Measurements from ENCODE around the gene EPC1.

EPC1 gene

DNA sequence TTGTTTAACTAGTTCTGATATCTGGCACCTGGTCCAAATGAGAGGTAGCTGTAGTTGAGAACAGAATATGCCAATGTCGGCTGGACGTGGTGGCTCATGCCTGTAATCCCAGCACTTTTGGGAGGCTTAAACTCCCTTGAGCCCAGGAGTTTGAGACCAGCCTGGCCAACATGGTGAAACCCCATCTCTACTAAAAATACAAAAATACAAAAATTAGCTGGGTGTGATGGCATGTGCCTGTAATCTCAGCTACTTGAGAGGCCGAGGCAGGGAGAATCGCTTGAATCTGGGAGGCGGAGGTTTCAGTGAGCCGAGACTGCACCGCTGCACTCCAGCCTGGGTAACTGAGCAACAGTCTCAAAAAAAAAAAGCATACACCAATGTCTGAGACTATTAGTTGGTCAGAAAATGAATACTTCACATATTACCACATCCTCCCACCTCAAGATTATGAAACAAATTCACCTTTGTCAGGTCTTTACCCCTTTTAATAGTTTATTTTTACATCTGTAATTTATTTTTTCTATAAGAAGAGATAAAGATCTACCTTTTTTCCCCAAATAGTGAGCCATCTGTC, 38.8 kb downstream of the EPC1 start:
- no peaks in the 10 kb centered on the region for H3K9me3 ChIP-seq (ENCODE audit: low read length)
- no peak overlapping the region for H3K27ac ChIP-seq (ENCODE audit: low read depth, low read length, poor library complexity, severe bottlenecking)
- no peaks in the 10 kb centered on the region for H4K20me1 ChIP-seq (ENCODE audit: insufficient read depth, low read length)
- H3F3A ChIP-seq (ENCODE audit: insufficient read depth, low read length) = no peaks in the 10 kb centered on the region
- TF ChIP-seq, protein P1, sequence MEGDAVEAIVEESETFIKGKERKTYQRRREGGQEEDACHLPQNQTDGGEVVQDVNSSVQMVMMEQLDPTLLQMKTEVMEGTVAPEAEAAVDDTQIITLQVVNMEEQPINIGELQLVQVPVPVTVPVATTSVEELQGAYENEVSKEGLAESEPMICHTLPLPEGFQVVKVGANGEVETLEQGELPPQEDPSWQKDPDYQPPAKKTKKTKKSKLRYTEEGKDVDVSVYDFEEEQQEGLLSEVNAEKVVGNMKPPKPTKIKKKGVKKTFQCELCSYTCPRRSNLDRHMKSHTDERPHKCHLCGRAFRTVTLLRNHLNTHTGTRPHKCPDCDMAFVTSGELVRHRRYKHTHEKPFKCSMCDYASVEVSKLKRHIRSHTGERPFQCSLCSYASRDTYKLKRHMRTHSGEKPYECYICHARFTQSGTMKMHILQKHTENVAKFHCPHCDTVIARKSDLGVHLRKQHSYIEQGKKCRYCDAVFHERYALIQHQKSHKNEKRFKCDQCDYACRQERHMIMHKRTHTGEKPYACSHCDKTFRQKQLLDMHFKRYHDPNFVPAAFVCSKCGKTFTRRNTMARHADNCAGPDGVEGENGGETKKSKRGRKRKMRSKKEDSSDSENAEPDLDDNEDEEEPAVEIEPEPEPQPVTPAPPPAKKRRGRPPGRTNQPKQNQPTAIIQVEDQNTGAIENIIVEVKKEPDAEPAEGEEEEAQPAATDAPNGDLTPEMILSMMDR (IDR thresholded peaks at IDR 0.05; ENCODE audit: low read length) = no peak
- TF ChIP-seq EZH2 (IDR thresholded peaks at IDR 0.05; ENCODE audit: borderline replicate concordance, low read length) = no peak
- peaks cover 97% of the 10 kb centered on the region for H3K79me2 ChIP-seq (ENCODE audit: insufficient read depth, low read length)
- no peaks in the 10 kb centered on the region for H3K27me3 ChIP-seq (ENCODE audit: insufficient read depth, low read length)
- no peaks in the 10 kb centered on the region for H3K9me2 ChIP-seq (ENCODE audit: low read depth, low read length)
- H3K36me3 ChIP-seq (ENCODE audit: insufficient read depth, low read length) = peaks cover 81% of the 10 kb centered on the region
- H2AFZ ChIP-seq (ENCODE audit: low read length) = no peak overlapping the region
- no peak overlapping the region for H3K9ac ChIP-seq (ENCODE audit: low read length)
- H3K4me1 ChIP-seq (ENCODE audit: insufficient read depth, low read length, severe bottlenecking) = no peaks in the 10 kb centered on the region
- H3K4me3 ChIP-seq (ENCODE audit: low read depth, low read length, poor library complexity, severe bottlenecking) = no peak overlapping the region
- no peak overlapping the region for H3K4me2 ChIP-seq (ENCODE audit: low read length)

DNA sequence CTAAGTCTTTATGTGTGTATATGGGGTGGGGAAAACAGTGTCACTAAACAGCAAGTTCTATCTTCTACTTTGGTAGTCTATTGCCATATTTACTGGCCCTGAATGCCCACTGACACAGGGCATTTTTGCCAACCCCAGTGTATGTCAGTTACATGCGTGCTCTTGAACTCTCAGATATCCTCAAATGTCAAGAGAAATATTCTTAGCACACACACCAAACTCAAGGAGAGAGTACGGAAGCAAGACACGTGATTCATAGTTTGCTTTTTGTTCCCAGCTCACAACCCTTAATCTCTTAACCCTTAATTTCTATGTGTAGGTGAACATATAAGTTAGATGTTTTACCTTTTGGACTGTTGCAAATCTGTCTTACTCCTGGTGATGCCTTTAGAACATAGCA, 39.3 kb downstream of the EPC1 start:
- no peaks in the 10 kb centered on the region for H3K27me3 ChIP-seq (ENCODE audit: insufficient read depth, low read length)
- no peak overlapping the region for H3K4me2 ChIP-seq (ENCODE audit: low read length)
- no peaks in the 10 kb centered on the region for H3F3A ChIP-seq (ENCODE audit: insufficient read depth, low read length)
- TF ChIP-seq, protein P1 (IDR thresholded peaks at IDR 0.05; ENCODE audit: low read length) = no peak
- no peak for TF ChIP-seq EZH2 (IDR thresholded peaks at IDR 0.05; ENCODE audit: borderline replicate concordance, low read length)
- no peaks in the 10 kb centered on the region for H3K9me2 ChIP-seq (ENCODE audit: low read depth, low read length)
- no peak overlapping the region for H2AFZ ChIP-seq (ENCODE audit: low read length)
- H4K20me1 ChIP-seq (ENCODE audit: insufficient read depth, low read length) = no peaks in the 10 kb centered on the region
- H3K36me3 ChIP-seq (ENCODE audit: insufficient read depth, low read length) = peaks cover 82% of the 10 kb centered on the region
- H3K79me2 ChIP-seq (ENCODE audit: insufficient read depth, low read length) = peaks cover 94% of the 10 kb centered on the region
- no peaks in the 10 kb centered on the region for H3K9me3 ChIP-seq (ENCODE audit: low read length)
- no peaks in the 10 kb centered on the region for H3K4me1 ChIP-seq (ENCODE audit: insufficient read depth, low read length, severe bottlenecking)
- no peak overlapping the region for H3K4me3 ChIP-seq (ENCODE audit: low read depth, low read length, poor library complexity, severe bottlenecking)
- H3K27ac ChIP-seq (ENCODE audit: low read depth, low read length, poor library complexity, severe bottlenecking) = no peak overlapping the region
- H3K9ac ChIP-seq (ENCODE audit: low read length) = no peak overlapping the region

DNA sequence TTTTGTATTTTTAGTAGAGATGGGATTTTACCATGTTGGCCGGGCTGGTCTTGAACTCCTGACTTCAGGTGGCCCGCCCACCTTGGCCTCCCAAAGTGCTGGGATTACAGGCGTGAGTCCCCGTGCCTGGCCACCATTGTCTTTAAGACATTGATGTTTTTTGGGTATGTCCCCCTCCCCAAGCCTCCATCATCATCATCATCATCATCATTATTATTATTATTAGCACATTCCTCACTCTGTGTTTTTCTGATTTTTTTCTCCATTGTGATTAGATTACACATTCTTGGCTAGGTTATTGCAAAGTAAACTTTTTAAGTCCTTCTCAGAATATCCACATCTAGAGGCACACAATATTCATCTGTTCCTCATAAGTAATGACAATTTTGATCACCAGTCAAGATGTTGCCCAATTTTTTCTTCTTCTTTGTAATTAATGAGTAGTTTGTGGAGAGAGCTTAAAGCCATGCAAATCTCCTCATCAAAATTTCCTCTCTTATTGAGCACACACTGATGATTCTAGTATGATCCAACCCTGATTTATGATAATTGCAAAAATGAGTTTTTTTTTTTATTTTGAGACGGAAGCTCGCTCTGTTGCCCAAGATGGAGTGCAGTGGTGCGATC, 47.5 kb downstream of the EPC1 start:
- Histone ChIP-seq H3K9me3 (ENCODE audit: low read length) (no peaks in the 10 kb centered on the region), H3K27ac (ENCODE audit: low read depth, low read length, poor library complexity, severe bottlenecking) (no peak overlapping the region), H3K4me2 (ENCODE audit: low read length) (no peak overlapping the region), H3K4me3 (ENCODE audit: low read depth, low read length, poor library complexity, severe bottlenecking) (no peak overlapping the region), H4K20me1 (ENCODE audit: insufficient read depth, low read length) (no peaks in the 10 kb centered on the region), H3K27me3 (ENCODE audit: insufficient read depth, low read length) (no peaks in the 10 kb centered on the region), H2AFZ (ENCODE audit: low read length) (no peak overlapping the region), H3K4me1 (ENCODE audit: insufficient read depth, low read length, severe bottlenecking) (no peaks in the 10 kb centered on the region), H3K9me2 (ENCODE audit: low read depth, low read length) (no peaks in the 10 kb centered on the region), H3K36me3 (ENCODE audit: insufficient read depth, low read length) (peaks cover 43% of the 10 kb centered on the region), H3F3A (ENCODE audit: insufficient read depth, low read length) (no peaks in the 10 kb centered on the region), H3K9ac (ENCODE audit: low read length) (no peak overlapping the region), H3K79me2 (ENCODE audit: insufficient read depth, low read length) (peaks cover 60% of the 10 kb centered on the region)
- TF ChIP-seq EZH2 (IDR thresholded peaks at IDR 0.05; ENCODE audit: borderline replicate concordance, low read length) = no peak
- TF ChIP-seq, protein P1 (IDR thresholded peaks at IDR 0.05; ENCODE audit: low read length) = no peak
